ENCODE results near the gene NDUFS8. TPM values are rescaled to one million over a fixed set of nuclear protein-coding genes. Genes with fewer than 3 reads are reported as not detected.
A peak's percentile ranks its signal among the peaks of the same experiment; 100 is the strongest.

The NDUFS8 gene
- total and polyA plus RNA-seq, 2 experiments from 2014 or later = 111 to 286 TPM

- Histone ChIP-seq H3K36me3 (replicated peaks; ENCODE audit: insufficient read depth, low read depth) (no peaks in the 10 kb centered on the region), H4K20me1 (ENCODE audit: insufficient read depth, poor library complexity, severe bottlenecking) (no peaks in the 10 kb centered on the region), H3K79me2 (no peaks in the 10 kb centered on the region), H3K27me3 (no peaks in the 10 kb centered on the region), H3K27ac (no peak overlapping the region), H3K9me2 (replicated peaks; ENCODE audit: insufficient read depth) (no peaks in the 10 kb centered on the region), H3K4me2 (no peak overlapping the region), H3K4me1 (ENCODE audit: insufficient read depth) (peaks cover 10% of the 10 kb centered on the region), H3K9me3 (ENCODE audit: low read depth) (no peaks in the 10 kb centered on the region), H2AFZ (no peak overlapping the region), H3K4me3 (no peak overlapping the region)
- TF ChIP-seq CTCF (IDR thresholded peaks at IDR 0.05; ENCODE audit: poor library complexity) = peak; percentile 38
- no peak for TF ChIP-seq EZH2 (IDR thresholded peaks at IDR 0.05; ENCODE audit: borderline replicate concordance)
- WGBS (ENCODE audit: low lambda C conversion rate, missing lambda C conversion rate) = 57% methylated on average over 19 of the region's 27 CpGs
- DNase-seq (ENCODE audit: low spot score) = peak; percentile 68
Measured at GRCh38 chr11:68021167-68021787, 9.2 kb upstream of the NDUFS8 start.

DNA sequence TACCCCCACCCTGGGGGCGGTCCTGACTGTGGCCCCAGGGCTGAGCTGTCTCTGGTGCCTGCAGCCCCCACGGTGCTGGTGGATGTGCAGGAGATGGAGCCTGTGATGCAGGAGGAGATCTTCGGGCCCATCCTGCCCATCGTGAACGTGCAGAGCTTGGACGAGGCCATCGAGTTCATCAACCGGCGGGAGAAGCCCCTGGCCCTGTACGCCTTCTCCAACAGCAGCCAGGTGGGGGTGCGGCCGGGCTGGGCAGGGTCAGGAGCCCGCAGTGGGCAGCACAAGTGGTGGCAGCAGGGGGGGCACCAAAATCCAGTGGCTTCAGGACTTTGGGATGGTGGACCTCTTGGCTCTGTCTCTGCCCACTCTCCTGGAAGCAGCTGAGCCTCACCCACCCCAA is 8.0 kb upstream of the NDUFS8 start:
- no peaks in the 10 kb centered on the region for H3K9me3 ChIP-seq (ENCODE audit: low read depth)
- no peaks in the 10 kb centered on the region for H3K36me3 ChIP-seq (replicated peaks; ENCODE audit: insufficient read depth, low read depth)
- 95% methylated on average over 13 of the region's 13 CpGs for WGBS (ENCODE audit: low lambda C conversion rate, missing lambda C conversion rate)

GRCh38 chr11:68024508-68024907 is 6.0 kb upstream of the NDUFS8 start:
- Histone ChIP-seq H3K9me2 (replicated peaks; ENCODE audit: insufficient read depth) (no peaks in the 10 kb centered on the region), H3K9me3 (ENCODE audit: low read depth) (no peaks in the 10 kb centered on the region), H4K20me1 (ENCODE audit: insufficient read depth, poor library complexity, severe bottlenecking) (no peaks in the 10 kb centered on the region), H3K4me1 (ENCODE audit: insufficient read depth) (peaks cover 2% of the 10 kb centered on the region), H3K36me3 (replicated peaks; ENCODE audit: insufficient read depth, low read depth) (no peaks in the 10 kb centered on the region), H3K79me2 (peaks cover 2% of the 10 kb centered on the region), H2AFZ (no peak overlapping the region), H3K27ac (no peak overlapping the region), H3K27me3 (no peaks in the 10 kb centered on the region), H3K4me3 (no peak overlapping the region), H3K4me2 (no peak overlapping the region)
- no peak for DNase-seq (ENCODE audit: low spot score)
- no peak for TF ChIP-seq EZH2 (IDR thresholded peaks at IDR 0.05; ENCODE audit: borderline replicate concordance)
- no peak for TF ChIP-seq EZH2phosphoT487 (IDR thresholded peaks at IDR 0.05; ENCODE audit: low read depth, severe bottlenecking, unreplicated experiment)
- TF ChIP-seq CTCF (IDR thresholded peaks at IDR 0.05; ENCODE audit: poor library complexity) = no peak
- 89% methylated on average over 5 of the region's 5 CpGs for WGBS (ENCODE audit: low lambda C conversion rate, missing lambda C conversion rate)

More for the DNA sequence above, 8.0 kb upstream of the NDUFS8 start:
- Histone ChIP-seq H3K27me3 (no peaks in the 10 kb centered on the region), H3K4me3 (no peak overlapping the region), H3K4me2 (no peak overlapping the region), H4K20me1 (ENCODE audit: insufficient read depth, poor library complexity, severe bottlenecking) (no peaks in the 10 kb centered on the region), H3K4me1 (ENCODE audit: insufficient read depth) (no peaks in the 10 kb centered on the region), H2AFZ (no peak overlapping the region), H3K79me2 (no peaks in the 10 kb centered on the region), H3K9me2 (replicated peaks; ENCODE audit: insufficient read depth) (no peaks in the 10 kb centered on the region), H3K27ac (no peak overlapping the region)
- DNase-seq (ENCODE audit: low spot score) = no peak
- TF ChIP-seq EZH2 (IDR thresholded peaks at IDR 0.05; ENCODE audit: borderline replicate concordance) (no peak), CTCF (IDR thresholded peaks at IDR 0.05; ENCODE audit: poor library complexity) (no peak), EZH2phosphoT487 (IDR thresholded peaks at IDR 0.05; ENCODE audit: low read depth, severe bottlenecking, unreplicated experiment) (no peak)
